Lung (tissue), 12 donors: Measurements from ENCODE around the gene CLCNKA. TPM values are rescaled to one million over a fixed set of nuclear protein-coding genes. Genes with fewer than 3 reads are reported as not detected.

ENCODE experiments used
- ATAC-seq: fragments of 200-7000 bp; cut with Tn5 transposase; one replicate; pipeline ENCODE4 v1.9.1; 2020; ENCODE audit warnings: moderate number of reproducible peaks; ENCODE audit not compliant: insufficient read depth, low FRiP score
- DNase-seq, 3 donors: peaks; one replicate each; pipeline ENCODE4 v3.0.0-alpha.2; 2013 to 2017
- H3K27ac ChIP-seq, 2 donors: one replicate each; pipeline ENCODE4 v1.5.1; 2013; ENCODE audit warnings: mild to moderate bottlenecking in 2 of 2, moderate library complexity in 2 of 2, control low read depth in 1 of 2, inconsistent platforms in 1 of 2, low read depth in 1 of 2, low read length in 1 of 2
- H3K27me3 ChIP-seq, 3 donors: one replicate each; pipeline ENCODE4 v1.5.1; 2013; ENCODE audit warnings: low read length in 2 of 3; ENCODE audit not compliant: control insufficient read depth in 3 of 3, insufficient read depth in 3 of 3
- H3K36me3 ChIP-seq, 4 donors: one replicate each; pipeline ENCODE4 v1.5.1; 2013; ENCODE audit warnings: low read length in 4 of 4, mild to moderate bottlenecking in 1 of 4, moderate library complexity in 1 of 4; ENCODE audit not compliant: control insufficient read depth in 4 of 4, insufficient read depth in 4 of 4
- H3K4me1 ChIP-seq, 5 donors: one replicate each; pipeline ENCODE4 v1.5.1; 2013; ENCODE audit warnings: low read length in 5 of 5, mild to moderate bottlenecking in 2 of 5, moderate library complexity in 1 of 5; ENCODE audit not compliant: control insufficient read depth in 5 of 5, insufficient read depth in 5 of 5
- H3K4me3 ChIP-seq: one replicate; pipeline ENCODE4 v1.5.1; 2013; ENCODE audit warnings: mild to moderate bottlenecking, control low read depth, moderate library complexity
- H3K9ac ChIP-seq, 2 donors: one replicate each; pipeline ENCODE4 v1.5.1; 2013; ENCODE audit warnings: low read length in 2 of 2, control low read depth in 1 of 2; ENCODE audit not compliant: insufficient read depth in 1 of 2
- H3K9me3 ChIP-seq, 4 donors: one replicate each; pipeline ENCODE4 v1.5.1; 2013; ENCODE audit warnings: low read length in 3 of 4, mild to moderate bottlenecking in 1 of 4, moderate library complexity in 1 of 4; ENCODE audit not compliant: control insufficient read depth in 4 of 4, insufficient read depth in 3 of 4
- CTCF ChIP-seq: IDR thresholded peaks from 2 replicates; pipeline ENCODE4 v1.5.1; 2012; ENCODE audit warnings: mild to moderate bottlenecking; ENCODE audit errors: control extremely low read depth, extremely low read depth
- WGBS, 2 donors: extraction: QIAGEN DNeasy Blood & Tissue Kit; methylation state at CpG; one replicate each; pipeline ENCODE4 v1.1.7; 2013; 5-methylcytosine and 5-hydroxymethylcytosine counted together
- polyA plus RNA-seq, 2 donors: library from polyadenylated mRNA; stranded (reverse); fragments of 200-250 nt; gene quantifications; one replicate each; pipeline ENCODE4 v1.2.1, GENCODE V29; 2013
- total RNA-seq, 2 donors: library from RNA; depleted of rRNA in 1 of 2; stranded (reverse); fragments of >200 nt in 1 of 2; gene quantifications; one replicate each; pipeline ENCODE4 v1.2.1, GENCODE V29; 2014 to 2021
- donor health status: control.
- donor health status: control.
- donor health status: Bipolar disorder and iron deficiency.
- donor health status: healthy.
- donor health status: DM: yes; HTN: yes; CAD: no.

The CLCNKA gene
- total and polyA plus RNA-seq, 4 donors = 0.10 to 1.3 (median 0.17) TPM; not detected in 1

- 77 to 86% methylated on average over 9 of the region's 9 CpGs for WGBS, 2 donors
- Histone ChIP-seq H3K36me3 (no peaks in the 10 kb centered on the region), H3K27me3 (no peaks in the 10 kb centered on the region), H3K4me3 (no peak overlapping the region), H3K9me3 (no peaks in the 10 kb centered on the region), H3K4me1 (no peaks in the 10 kb centered on the region), H3K27ac (no peak overlapping the region), H3K9ac (no peak overlapping the region)
- TF ChIP-seq CTCF = no peak
- no peak for ATAC-seq
- DNase-seq = no peak
Observed at GRCh38 chr1:15989776-15990175, 32.1 kb upstream of the CLCNKA start.

DNA sequence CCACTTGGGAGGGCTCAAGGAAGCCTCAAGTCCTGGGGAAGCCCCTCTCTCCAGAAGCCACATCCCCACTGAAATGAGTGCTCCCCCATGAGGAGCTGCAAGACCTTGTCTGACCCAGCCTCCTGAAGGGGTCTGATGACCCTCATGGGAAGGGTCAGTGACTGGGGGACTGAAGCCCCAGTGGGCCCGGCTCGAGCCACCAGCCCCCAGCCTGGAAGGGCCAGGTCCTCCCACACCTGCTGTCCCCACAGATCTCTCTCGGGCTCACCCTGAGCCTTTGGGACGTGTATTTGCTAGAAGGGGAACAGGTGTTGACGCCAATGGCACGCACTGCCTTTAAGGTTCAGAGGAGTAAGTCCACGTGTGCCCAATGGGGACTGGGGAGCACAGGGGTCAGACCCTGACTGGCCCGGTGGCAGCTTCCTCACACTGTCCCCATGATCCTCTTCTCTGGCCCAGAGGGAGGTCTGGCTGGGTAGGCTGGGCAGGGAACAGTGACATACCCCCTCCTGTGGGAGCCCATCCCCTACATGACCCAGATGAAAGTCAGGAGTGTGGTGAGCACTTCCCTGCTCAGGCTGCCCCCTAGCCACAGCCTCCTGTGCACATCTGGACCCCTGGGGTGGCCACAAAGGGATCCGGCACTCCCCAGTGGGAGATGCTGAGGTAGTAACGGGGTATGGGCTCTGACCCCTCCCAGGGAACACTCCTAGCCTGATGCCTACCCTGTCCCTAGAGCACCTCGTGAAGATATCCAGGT, 30.2 kb upstream of the CLCNKA start:
- WGBS, 2 donors = 92 to 98% methylated on average over 11 of the region's 11 CpGs
- TF ChIP-seq CTCF = no peak
- ATAC-seq (no peak), DNase-seq (no peak)
- Histone ChIP-seq H3K36me3 (no peaks in the 10 kb centered on the region), H3K27ac (no peak overlapping the region), H3K27me3 (no peaks in the 10 kb centered on the region), H3K4me1 (no peaks in the 10 kb centered on the region), H3K9me3 (no peaks in the 10 kb centered on the region), H3K4me3 (no peak overlapping the region), H3K9ac (no peak overlapping the region)

GRCh38 chr1:15992187-15992553, 29.7 kb upstream of the CLCNKA start:
- no peaks in the 10 kb centered on the region for H3K4me1 ChIP-seq
- ATAC-seq = no peak
- WGBS, 2 donors = 93 to 95% methylated on average over 7 of the region's 7 CpGs
- no peaks in the 10 kb centered on the region for H3K36me3 ChIP-seq
- no peak for DNase-seq
- no peaks in the 10 kb centered on the region for H3K27me3 ChIP-seq
- H3K9ac ChIP-seq = no peak overlapping the region
- TF ChIP-seq CTCF = no peak
- no peaks in the 10 kb centered on the region for H3K9me3 ChIP-seq
- H3K4me3 ChIP-seq = no peak overlapping the region
- H3K27ac ChIP-seq = no peak overlapping the region
